GM12892 (cell line): ENCODE data around the gene PTAFR.

ENCODE experiments used
- POLR2A ChIP-seq: IDR thresholded peaks from 2 replicates; pipeline ENCODE4 v1.6.1; 2011; ENCODE audit warnings: low read depth, low read length, control low read depth
- POLR2AphosphoS5 ChIP-seq: IDR thresholded peaks from 2 replicates; pipeline ENCODE4 v1.6.1; 2011; ENCODE audit warnings: low read depth, low read length, control low read depth
- TAF1 ChIP-seq: IDR thresholded peaks from 2 replicates; pipeline ENCODE4 v1.6.1; 2011; ENCODE audit warnings: low read depth, mild to moderate bottlenecking, control low read depth, low read length, borderline replicate concordance

- TF ChIP-seq POLR2A (no peak), TAF1 (no peak), POLR2AphosphoS5 (no peak)
Measured at GRCh38 chr1:28111157-28111556, 65.3 kb downstream of the PTAFR start.
